Chondrocyte (in vitro differentiated cells): ENCODE measurements around the gene MLLT6. TPM values are rescaled to one million over a fixed set of nuclear protein-coding genes. Genes with fewer than 3 reads are reported as not detected.
A peak's percentile ranks its signal among the peaks of the same experiment; 100 is the strongest.

Source experiments
- DNase-seq: peaks from one replicate; pipeline ENCODE4 v3.0.0; 2021; ENCODE audit warnings: mixed read lengths, low spot score
- H3K27ac Mint-ChIP-seq: one replicate; pipeline ENCODE4 v1.8.0; 2021; ENCODE audit warnings: mild to moderate bottlenecking, moderate library complexity, mixed read lengths; ENCODE audit not compliant: unreplicated experiment
- H3K27me3 Mint-ChIP-seq: 2 replicates; pipeline ENCODE4 v1.8.0; 2021; ENCODE audit warnings: low read depth, mixed read lengths
- H3K36me3 Mint-ChIP-seq: 2 replicates; pipeline ENCODE4 v1.8.0; 2021; ENCODE audit warnings: low read depth, mixed read lengths
- H3K4me1 Mint-ChIP-seq: 2 replicates; pipeline ENCODE4 v1.8.0; 2021; ENCODE audit warnings: low read depth, mild to moderate bottlenecking, mixed read lengths
- H3K4me3 Mint-ChIP-seq: one replicate; pipeline ENCODE4 v1.8.0; 2021; ENCODE audit warnings: mild to moderate bottlenecking, moderate library complexity, mixed read lengths; ENCODE audit not compliant: unreplicated experiment
- H3K9me3 Mint-ChIP-seq: 2 replicates; pipeline ENCODE4 v1.8.0; 2021; ENCODE audit warnings: low read depth, mixed read lengths
- CTCF ChIP-seq: fragments of 200-600 bp; sonication (generic); IDR thresholded peaks from 2 replicates; pipeline ENCODE4 v1.5.0; 2021; ENCODE audit warnings: antibody characterized with exemption, mild to moderate bottlenecking, moderate library complexity
- total RNA-seq: library from RNA; stranded (reverse); gene quantifications from 3 replicates; pipeline ENCODE4 v1.2.1, GENCODE V29; 2021

Gene MLLT6
- total RNA-seq, 1 donor from 2014 or later, result 50.0 TPM

- no peak overlapping the region for H3K4me3 Mint-ChIP-seq
- DNase-seq, result no peak
- H3K4me1 Mint-ChIP-seq, result peaks cover 15% of the 10 kb centered on the region
- H3K27me3 Mint-ChIP-seq, result peaks cover 7% of the 10 kb centered on the region
- no peak overlapping the region for H3K27ac Mint-ChIP-seq
- H3K9me3 Mint-ChIP-seq, result no peaks in the 10 kb centered on the region
- H3K36me3 Mint-ChIP-seq, result no peaks in the 10 kb centered on the region
- no peak for TF ChIP-seq CTCF
Measured at GRCh38 chr17:38697061-38697820, 7.8 kb upstream of the MLLT6 start.

GRCh38 chr17:38698760-38699159 is 6.3 kb upstream of the MLLT6 start:
- TF ChIP-seq CTCF, result no peak
- Mint-ChIP-seq H3K36me3 (no peaks in the 10 kb centered on the region), H3K9me3 (no peaks in the 10 kb centered on the region), H3K4me3 (no peak overlapping the region), H3K27me3 (peaks cover 7% of the 10 kb centered on the region), H3K4me1 (peaks cover 29% of the 10 kb centered on the region), H3K27ac (no peak overlapping the region)
- no peak for DNase-seq

GRCh38 chr17:38701504-38702165 is 3.4 kb upstream of the MLLT6 start:
- peak overlapping the region; percentile 14 for H3K27ac Mint-ChIP-seq
- H3K4me1 Mint-ChIP-seq, result peaks cover 46% of the 10 kb centered on the region
- TF ChIP-seq CTCF, result no peak
- H3K4me3 Mint-ChIP-seq, result peak overlapping the region; percentile 71
- no peak for DNase-seq
- H3K9me3 Mint-ChIP-seq, result no peaks in the 10 kb centered on the region
- no peaks in the 10 kb centered on the region for H3K36me3 Mint-ChIP-seq
- peaks cover 6% of the 10 kb centered on the region for H3K27me3 Mint-ChIP-seq

GRCh38 chr17:38702166-38702915 is 2.7 kb upstream of the MLLT6 start:
- Mint-ChIP-seq H3K27ac (peak overlapping the region; percentile 81), H3K9me3 (no peaks in the 10 kb centered on the region), H3K27me3 (peaks cover 5% of the 10 kb centered on the region), H3K4me3 (peak overlapping the region; percentile 83), H3K4me1 (peaks cover 53% of the 10 kb centered on the region), H3K36me3 (no peaks in the 10 kb centered on the region)
- DNase-seq, result no peak
- TF ChIP-seq CTCF, result no peak
